Measurements from ENCODE around the gene SLC35G2. TPM values are rescaled to one million over a fixed set of nuclear protein-coding genes. Genes with fewer than 3 reads are reported as not detected.
"Not testable (repeated sequence)": the region's sequence is repeated elsewhere in the genome, so short reads cannot be mapped to it uniquely, and the experiment has no call there.

SLC35G2 gene
- total and polyA plus RNA-seq, 2 donors = 2.8 to 7.3 TPM

GRCh38 chr3:136902530-136902929 lies 83.6 kb downstream of the SLC35G2 start:
- H3K27me3 ChIP-seq (ENCODE audit: control insufficient read depth in 2 of 2, insufficient read depth in 1 of 2, low read length in 1 of 2); DNase-seq (ENCODE audit: low read depth in 6 of 9, low spot score in 9 of 9); H3K4me3 ChIP-seq (ENCODE audit: low read length in 2 of 2); H3K27ac ChIP-seq (ENCODE audit: low read depth in 1 of 2, low read length in 1 of 2): not testable (repeated sequence)
- peaks cover 13 to 23% of the 10 kb centered on the region in 2 donors for H3K4me1 ChIP-seq (ENCODE audit: control insufficient read depth in 2 of 2, insufficient read depth in 2 of 2, low read length in 2 of 2)
- 93% methylated on average over 1 of the region's 1 CpG for WGBS
- H3K36me3 ChIP-seq (ENCODE audit: control insufficient read depth in 2 of 2, insufficient read depth in 2 of 2, low read length in 1 of 2) = peaks cover 0 to 12% of the 10 kb centered on the region in 2 donors
- peaks cover 2 to 17% of the 10 kb centered on the region in 2 donors for H3K9me3 ChIP-seq (ENCODE audit: control insufficient read depth in 2 of 2, insufficient read depth in 1 of 2, low read length in 1 of 2)

GRCh38 chr3:136903899-136904298 lies 85.0 kb downstream of the SLC35G2 start:
- Histone ChIP-seq H3K27me3 (ENCODE audit: control insufficient read depth in 2 of 2, insufficient read depth in 1 of 2, low read length in 1 of 2) (no peaks in the 10 kb centered on the region), H3K4me1 (ENCODE audit: control insufficient read depth in 2 of 2, insufficient read depth in 2 of 2, low read length in 2 of 2) (peaks cover 11 to 23% of the 10 kb centered on the region in 2 donors)
- WGBS = 58% methylated on average over 1 of the region's 1 CpG

GRCh38 chr3:136904746-136905145 lies 85.8 kb downstream of the SLC35G2 start:
- no peak for DNase-seq (ENCODE audit: low read depth in 6 of 9, low spot score in 9 of 9)
- Histone ChIP-seq H3K27ac (ENCODE audit: low read depth in 1 of 2, low read length in 1 of 2) (no peak overlapping the region), H3K4me3 (ENCODE audit: low read length in 2 of 2) (no peak overlapping the region), H3K9me3 (ENCODE audit: control insufficient read depth in 2 of 2, insufficient read depth in 1 of 2, low read length in 1 of 2) (peaks cover 2 to 17% of the 10 kb centered on the region in 2 donors), H3K4me1 (ENCODE audit: control insufficient read depth in 2 of 2, insufficient read depth in 2 of 2, low read length in 2 of 2) (peaks cover 11 to 21% of the 10 kb centered on the region in 2 donors), H3K36me3 (ENCODE audit: control insufficient read depth in 2 of 2, insufficient read depth in 2 of 2, low read length in 1 of 2) (peaks cover 0 to 7% of the 10 kb centered on the region in 2 donors), H3K27me3 (ENCODE audit: control insufficient read depth in 2 of 2, insufficient read depth in 1 of 2, low read length in 1 of 2) (no peaks in the 10 kb centered on the region)
- WGBS = 82% methylated on average over 4 of the region's 4 CpGs

More at GRCh38 chr3:136903899-136904298, 85.0 kb downstream of the SLC35G2 start:
- peaks cover 0 to 12% of the 10 kb centered on the region in 2 donors for H3K36me3 ChIP-seq (ENCODE audit: control insufficient read depth in 2 of 2, insufficient read depth in 2 of 2, low read length in 1 of 2)
- H3K27ac ChIP-seq (ENCODE audit: low read depth in 1 of 2, low read length in 1 of 2) = no peak overlapping the region
- peaks cover 2 to 17% of the 10 kb centered on the region in 2 donors for H3K9me3 ChIP-seq (ENCODE audit: control insufficient read depth in 2 of 2, insufficient read depth in 1 of 2, low read length in 1 of 2)
- no peak overlapping the region for H3K4me3 ChIP-seq (ENCODE audit: low read length in 2 of 2)
- no peak for DNase-seq (ENCODE audit: low read depth in 6 of 9, low spot score in 9 of 9)

Other genes starting within 250 kb of the SLC35G2 start
- gene STAG1, start 66.7 kb upstream of the SLC35G2 start, total RNA-seq = 36.0 TPM
- gene STAG1, start 66.7 kb upstream of the SLC35G2 start, polyA plus RNA-seq = 15.9 TPM
- gene NCK1, start 43.1 kb downstream of the SLC35G2 start, total RNA-seq = 70.2 TPM
- gene NCK1, start 43.1 kb downstream of the SLC35G2 start, polyA plus RNA-seq = 45.2 TPM
- gene IL20RB, start 138.9 kb downstream of the SLC35G2 start, total RNA-seq = 0.94 TPM
- gene IL20RB, start 138.9 kb downstream of the SLC35G2 start, polyA plus RNA-seq = 5.4 TPM